ENCODE measurements around the gene PPP1R3A.

PPP1R3A gene

GRCh38 chr7:113904521-113904920 is 14.3 kb downstream of the PPP1R3A start:
- Histone ChIP-seq H3K9me3 (ENCODE audit: low read depth, low read length) (no peaks in the 10 kb centered on the region), H3K4me3 (no peak overlapping the region)
- no peak for DNase-seq (ENCODE audit: low read depth, low spot score)

GRCh38 chr7:113892818-113893217 is 26.0 kb downstream of the PPP1R3A start:
- no peak for DNase-seq (ENCODE audit: low read depth, low spot score)
- no peaks in the 10 kb centered on the region for H3K36me3 ChIP-seq (ENCODE audit: insufficient read depth, low read length)
- H3K9ac ChIP-seq (ENCODE audit: insufficient read length) = no peak overlapping the region
- H3K27ac ChIP-seq = no peak overlapping the region
- no peak for TF ChIP-seq EZH2 (IDR thresholded peaks at IDR 0.05)
- no peak for TF ChIP-seq FOXP2 (optimal IDR thresholded peaks at IDR 0.05; ENCODE audit: control extremely low read depth, extremely low read length, insufficient read depth)
- no peak for TF ChIP-seq POLR2AphosphoS5 (IDR thresholded peaks at IDR 0.05; ENCODE audit: borderline replicate concordance, low read depth, low read length)
- H3K4me3 ChIP-seq = no peak overlapping the region
- H3K9me3 ChIP-seq (ENCODE audit: low read depth, low read length) = no peaks in the 10 kb centered on the region

More at GRCh38 chr7:113904521-113904920, 14.3 kb downstream of the PPP1R3A start:
- TF ChIP-seq EZH2 (IDR thresholded peaks at IDR 0.05) (no peak), POLR2AphosphoS5 (IDR thresholded peaks at IDR 0.05; ENCODE audit: borderline replicate concordance, low read depth, low read length) (no peak), FOXP2 (optimal IDR thresholded peaks at IDR 0.05; ENCODE audit: control extremely low read depth, extremely low read length, insufficient read depth) (no peak)
- Histone ChIP-seq H3K27ac (no peak overlapping the region), H3K36me3 (ENCODE audit: insufficient read depth, low read length) (no peaks in the 10 kb centered on the region), H3K9ac (ENCODE audit: insufficient read length) (no peak overlapping the region)

- no peak for DNase-seq (ENCODE audit: low read depth, low spot score)
- no peak overlapping the region for H3K9ac ChIP-seq (ENCODE audit: insufficient read length)
- no peaks in the 10 kb centered on the region for H3K9me3 ChIP-seq (ENCODE audit: low read depth, low read length)
- no peak for TF ChIP-seq POLR2AphosphoS5 (IDR thresholded peaks at IDR 0.05; ENCODE audit: borderline replicate concordance, low read depth, low read length)
- no peak for TF ChIP-seq EZH2 (IDR thresholded peaks at IDR 0.05)
- TF ChIP-seq FOXP2 (optimal IDR thresholded peaks at IDR 0.05; ENCODE audit: control extremely low read depth, extremely low read length, insufficient read depth) = no peak
- no peak overlapping the region for H3K4me3 ChIP-seq
- H3K36me3 ChIP-seq (ENCODE audit: insufficient read depth, low read length) = no peaks in the 10 kb centered on the region
- no peak overlapping the region for H3K27ac ChIP-seq
These were observed 27.0 kb downstream of the PPP1R3A start for GRCh38 chr7:113891828-113892227.

GRCh38 chr7:113891031-113891350 is 27.8 kb downstream of the PPP1R3A start:
- Histone ChIP-seq H3K9me3 (ENCODE audit: low read depth, low read length) (no peaks in the 10 kb centered on the region), H3K9ac (ENCODE audit: insufficient read length) (no peak overlapping the region), H3K4me3 (no peak overlapping the region), H3K27ac (no peak overlapping the region), H3K36me3 (ENCODE audit: insufficient read depth, low read length) (no peaks in the 10 kb centered on the region)
- TF ChIP-seq FOXP2 (optimal IDR thresholded peaks at IDR 0.05; ENCODE audit: control extremely low read depth, extremely low read length, insufficient read depth) (no peak), EZH2 (IDR thresholded peaks at IDR 0.05) (no peak), POLR2AphosphoS5 (IDR thresholded peaks at IDR 0.05; ENCODE audit: borderline replicate concordance, low read depth, low read length) (no peak)
- DNase-seq (ENCODE audit: low read depth, low spot score) = no peak

- Histone ChIP-seq H3K9ac (ENCODE audit: insufficient read length) (no peak overlapping the region), H3K27ac (no peak overlapping the region), H3K4me3 (no peak overlapping the region), H3K36me3 (ENCODE audit: insufficient read depth, low read length) (no peaks in the 10 kb centered on the region), H3K9me3 (ENCODE audit: low read depth, low read length) (no peaks in the 10 kb centered on the region)
- DNase-seq (ENCODE audit: low read depth, low spot score) = no peak
- no peak for TF ChIP-seq POLR2AphosphoS5 (IDR thresholded peaks at IDR 0.05; ENCODE audit: borderline replicate concordance, low read depth, low read length)
These were observed 28.3 kb downstream of the PPP1R3A start for GRCh38 chr7:113890331-113891030.

GRCh38 chr7:113883096-113883495 is 35.7 kb downstream of the PPP1R3A start:
- Histone ChIP-seq H3K36me3 (ENCODE audit: insufficient read depth, low read length) (no peaks in the 10 kb centered on the region), H3K9me3 (ENCODE audit: low read depth, low read length) (no peaks in the 10 kb centered on the region), H3K4me3 (no peak overlapping the region), H3K27ac (peak overlapping the region; percentile 33; the same call in 1 of the 2 replicates), H3K9ac (ENCODE audit: insufficient read length) (no peak overlapping the region)
- TF ChIP-seq FOXP2 (optimal IDR thresholded peaks at IDR 0.05; ENCODE audit: control extremely low read depth, extremely low read length, insufficient read depth) (no peak), EZH2 (IDR thresholded peaks at IDR 0.05) (no peak), POLR2AphosphoS5 (IDR thresholded peaks at IDR 0.05; ENCODE audit: borderline replicate concordance, low read depth, low read length) (no peak)
- DNase-seq (ENCODE audit: low read depth, low spot score) = no peak

- no peaks in the 10 kb centered on the region for H3K36me3 ChIP-seq (ENCODE audit: insufficient read depth, low read length)
- TF ChIP-seq FOXP2 (optimal IDR thresholded peaks at IDR 0.05; ENCODE audit: control extremely low read depth, extremely low read length, insufficient read depth) (no peak), POLR2AphosphoS5 (IDR thresholded peaks at IDR 0.05; ENCODE audit: borderline replicate concordance, low read depth, low read length) (no peak), EZH2 (IDR thresholded peaks at IDR 0.05) (no peak)
- no peak overlapping the region for H3K4me3 ChIP-seq
- H3K9ac ChIP-seq (ENCODE audit: insufficient read length) = no peak overlapping the region
- no peak overlapping the region for H3K27ac ChIP-seq
- DNase-seq (ENCODE audit: low read depth, low spot score) = no peak
- H3K9me3 ChIP-seq (ENCODE audit: low read depth, low read length) = no peaks in the 10 kb centered on the region
These were observed 38.2 kb downstream of the PPP1R3A start for GRCh38 chr7:113880559-113880958.

DNA sequence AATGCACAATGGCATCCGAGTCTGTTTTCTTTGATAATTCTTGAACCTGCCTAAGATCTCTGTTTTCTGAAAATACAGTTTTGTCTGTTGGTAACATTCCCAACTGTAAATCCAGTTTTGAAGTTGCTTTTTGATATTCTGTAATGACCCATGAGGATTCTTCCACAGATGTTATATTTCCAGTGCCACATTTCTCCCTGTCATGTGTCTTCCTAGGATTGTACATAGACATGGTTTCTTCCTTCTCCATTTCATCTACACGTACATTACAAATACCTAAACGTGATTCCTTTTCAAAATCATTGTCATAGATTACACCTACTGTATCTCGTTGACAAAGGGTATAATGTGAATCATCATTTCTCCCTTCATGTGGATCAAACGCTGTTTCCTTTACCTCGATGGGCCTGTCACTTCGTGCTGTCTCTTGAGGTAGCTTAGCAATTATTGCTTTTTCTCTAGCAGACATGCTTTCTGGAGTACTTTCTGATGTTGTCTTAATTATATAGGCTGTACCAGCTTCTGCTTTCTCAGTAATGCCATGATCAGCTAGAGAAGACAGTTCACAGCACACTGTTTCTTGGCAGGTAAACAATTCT is 40.3 kb downstream of the PPP1R3A start:
- DNase-seq (ENCODE audit: low read depth, low spot score) = no peak
- H3K9ac ChIP-seq (ENCODE audit: insufficient read length) = no peak overlapping the region
- H3K36me3 ChIP-seq (ENCODE audit: insufficient read depth, low read length) = no peaks in the 10 kb centered on the region
- TF ChIP-seq POLR2AphosphoS5 (IDR thresholded peaks at IDR 0.05; ENCODE audit: borderline replicate concordance, low read depth, low read length) = no peak
- no peak for TF ChIP-seq FOXP2 (optimal IDR thresholded peaks at IDR 0.05; ENCODE audit: control extremely low read depth, extremely low read length, insufficient read depth)
- no peak for TF ChIP-seq EZH2 (IDR thresholded peaks at IDR 0.05)
- no peak overlapping the region for H3K4me3 ChIP-seq
- H3K27ac ChIP-seq = no peak overlapping the region
- no peaks in the 10 kb centered on the region for H3K9me3 ChIP-seq (ENCODE audit: low read depth, low read length)

DNA sequence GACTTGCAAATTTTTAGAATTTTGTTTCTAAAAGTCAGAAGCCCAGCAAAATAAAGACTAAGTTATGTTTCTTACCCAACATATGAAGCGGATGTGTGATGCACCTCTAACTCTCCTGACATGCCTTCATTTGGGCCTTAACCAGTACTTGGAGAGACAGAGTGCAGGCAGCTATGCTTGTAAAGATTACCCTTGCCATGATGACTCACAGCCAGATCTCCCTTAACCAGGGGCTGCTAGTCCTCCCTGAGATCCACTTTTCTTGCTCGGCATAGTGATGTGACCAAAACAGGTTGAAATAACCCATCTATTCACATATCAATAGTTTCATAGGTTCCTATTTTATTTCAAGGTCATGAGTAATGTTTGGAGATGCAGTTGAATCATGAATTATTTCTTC is 43.6 kb downstream of the PPP1R3A start:
- H3K4me3 ChIP-seq = no peak overlapping the region
- no peaks in the 10 kb centered on the region for H3K36me3 ChIP-seq (ENCODE audit: insufficient read depth, low read length)
- no peak for DNase-seq (ENCODE audit: low read depth, low spot score)
- H3K9me3 ChIP-seq (ENCODE audit: low read depth, low read length) = no peaks in the 10 kb centered on the region
- H3K9ac ChIP-seq (ENCODE audit: insufficient read length) = no peak overlapping the region
- no peak overlapping the region for H3K27ac ChIP-seq
- TF ChIP-seq FOXP2 (optimal IDR thresholded peaks at IDR 0.05; ENCODE audit: control extremely low read depth, extremely low read length, insufficient read depth) (no peak), EZH2 (IDR thresholded peaks at IDR 0.05) (no peak), POLR2AphosphoS5 (IDR thresholded peaks at IDR 0.05; ENCODE audit: borderline replicate concordance, low read depth, low read length) (no peak)
